SK-N-SH (cell line): ENCODE results near the gene ZNF106. TPM values are rescaled to one million over a fixed set of nuclear protein-coding genes. Genes with fewer than 3 reads are reported as not detected.

Experiments
- CTCF ChIA-PET: fragments of 300-600, 350-600 bp; formaldehyde crosslinking; extraction: SDS; loops from one replicate; lab custom pipeline; 2021; lab: Yijun Ruan, JAX
- POLR2A ChIA-PET: fragments of 350-600 bp; sonication (Branson Sonifier 250); formaldehyde crosslinking; extraction: SDS; loops from one replicate; lab custom pipeline; 2020; ENCODE audit warnings: antibody characterized with exemption, inconsistent platforms; lab: Yijun Ruan, JAX
- DNase-seq: peaks from one replicate; pipeline ENCODE4 v3.0.0; 2012
- H2AFZ ChIP-seq: fragments of 200-600 bp; sonication (generic); 2 replicates; pipeline ENCODE4 v1.8.1; 2016; ENCODE audit warnings: antibody characterized with exemption, mild to moderate bottlenecking, low read depth
- H3F3A ChIP-seq: fragments of 200-600 bp; sonication (generic); replicated peaks from 2 replicates; pipeline ENCODE3; 2016; ENCODE audit warnings: antibody characterized with exemption, mild to moderate bottlenecking; ENCODE audit not compliant: insufficient read depth
- H3K27ac ChIP-seq, 2 experiments: fragments of 200-500 bp in 1 of 2; fragments of 200-600 bp in 1 of 2; sonication (Bioruptor generic) in 1 of 2; sonication (generic), shearing (Covaris generic) in 1 of 2; 2 replicates each; pipeline versions ENCODE4 v1.5.1 to v1.6.1; 2014 to 2016; ENCODE audit warnings: low read depth in 2 of 2, inconsistent platforms in 1 of 2, low read length in 1 of 2, mild to moderate bottlenecking in 1 of 2, mixed read lengths in 1 of 2
- H3K27me3 ChIP-seq: fragments of 200-600 bp; sonication (generic), shearing (Covaris generic); 2 replicates; pipeline ENCODE4 v1.6.1; 2016; ENCODE audit warnings: mixed run types; ENCODE audit not compliant: insufficient read depth
- H3K36me3 ChIP-seq, 2 experiments: fragments of 200-500 bp in 1 of 2; fragments of 200-600 bp in 1 of 2; sonication (Bioruptor generic) in 1 of 2; sonication (generic) in 1 of 2; replicated peaks in 1 of 2; 2 replicates each; pipeline versions ENCODE3 to v1.5.1; 2014 to 2016; ENCODE audit warnings: low read length in 1 of 2, mild to moderate bottlenecking in 1 of 2; ENCODE audit not compliant: insufficient read depth in 2 of 2, control insufficient read depth in 1 of 2
- H3K4me1 ChIP-seq, 2 experiments: fragments of 200-500 bp in 1 of 2; fragments of 200-600 bp in 1 of 2; sonication (Bioruptor generic) in 1 of 2; sonication (generic), shearing (Covaris generic) in 1 of 2; 2 replicates each; pipeline versions ENCODE4 v1.5.1 to v1.6.1; 2014 to 2016; ENCODE audit warnings: low read depth in 1 of 2, low read length in 1 of 2, mixed run types in 1 of 2; ENCODE audit not compliant: insufficient read depth in 2 of 2, control insufficient read depth in 1 of 2
- H3K4me2 ChIP-seq: fragments of 200-600 bp; sonication (generic), shearing (Covaris generic); 2 replicates; pipeline ENCODE4 v1.6.1; 2017; ENCODE audit warnings: mixed run types
- H3K4me3 ChIP-seq, 2 experiments: fragments of 200-500 bp in 1 of 2; fragments of 200-600 bp in 1 of 2; sonication (Bioruptor generic) in 1 of 2; sonication (generic), shearing (Covaris generic) in 1 of 2; 2 replicates each; pipeline versions ENCODE4 v1.5.1 to v1.8.1; 2014 to 2016; ENCODE audit warnings: low read depth in 2 of 2, inconsistent platforms in 1 of 2, low read length in 1 of 2, mild to moderate bottlenecking in 1 of 2, mixed read lengths in 1 of 2, moderate library complexity in 1 of 2
- H3K79me2 ChIP-seq: fragments of 200-600 bp; sonication (generic); 2 replicates; pipeline ENCODE4 v1.8.1; 2017; ENCODE audit warnings: mild to moderate bottlenecking; ENCODE audit not compliant: insufficient read depth
- H3K9ac ChIP-seq: fragments of 200-600 bp; sonication (generic); 2 replicates; pipeline ENCODE4 v1.6.1; 2017; ENCODE audit warnings: mixed run types
- H3K9me2 ChIP-seq: fragments of 200-600 bp; sonication (generic); 2 replicates; pipeline ENCODE4 v1.6.1; 2017; ENCODE audit warnings: mixed run types
- H3K9me3 ChIP-seq: fragments of 200-600 bp; sonication (generic); 2 replicates; pipeline ENCODE4 v1.6.1; 2017; ENCODE audit warnings: mixed run types, mild to moderate bottlenecking, moderate library complexity
- H4K20me1 ChIP-seq: fragments of 200-600 bp; sonication (generic); 2 replicates; pipeline ENCODE4 v1.6.1; 2017; ENCODE audit warnings: mild to moderate bottlenecking, mixed run types; ENCODE audit not compliant: insufficient read depth
- CHD2 ChIP-seq: fragments of 150-350 bp; IDR thresholded peaks from 2 replicates; pipeline ENCODE4 v1.6.1; 2018; ENCODE audit warnings: low read length; ENCODE audit not compliant: partially characterized antibody
- ELF1 ChIP-seq: IDR thresholded peaks from 2 replicates; pipeline ENCODE4 v1.4.0; 2012
- EP300 ChIP-seq, 2 experiments: IDR thresholded peaks; 2 replicates each; pipeline versions ENCODE4 v1.4.0 to v1.6.1; 2012; ENCODE audit warnings: borderline replicate concordance in 1 of 2, low read depth in 1 of 2, low read length in 1 of 2
- FOSL2 ChIP-seq: IDR thresholded peaks from 2 replicates; pipeline ENCODE4 v1.4.0; 2012; ENCODE audit warnings: low read depth, mild to moderate bottlenecking, moderate library complexity, borderline replicate concordance
- FOXM1 ChIP-seq: IDR thresholded peaks from 2 replicates; pipeline ENCODE4 v1.4.0; 2012; ENCODE audit warnings: low read depth, mild to moderate bottlenecking
- GABPA ChIP-seq: IDR thresholded peaks from 2 replicates; pipeline ENCODE4 v1.4.0; 2012; ENCODE audit warnings: low read depth, mild to moderate bottlenecking
- GATA2 ChIP-seq: sonication (generic); formaldehyde crosslinking; IDR thresholded peaks from 2 replicates; pipeline ENCODE4 v1.5.0; 2020; ENCODE audit warnings: mild to moderate bottlenecking, missing genetic modification reagents
- IRF3 ChIP-seq: fragments of 150-350 bp; IDR thresholded peaks from 2 replicates; pipeline ENCODE4 v1.6.1; 2016; ENCODE audit warnings: mild to moderate bottlenecking, low read depth, low read length
- MAX ChIP-seq: IDR thresholded peaks from 2 replicates; pipeline ENCODE4 v1.4.0; 2012; ENCODE audit warnings: low read depth
- MEF2A ChIP-seq: IDR thresholded peaks from 2 replicates; pipeline ENCODE4 v1.4.0; 2012; ENCODE audit warnings: low read depth, borderline replicate concordance
- MXI1 ChIP-seq: IDR thresholded peaks from 2 replicates; pipeline ENCODE4 v1.6.1; 2012; ENCODE audit warnings: mild to moderate bottlenecking, low read depth, low read length, improper control_type of control experiment
- NRF1 ChIP-seq: IDR thresholded peaks from 2 replicates; pipeline ENCODE4 v1.6.1; 2012; ENCODE audit warnings: low read depth, mild to moderate bottlenecking, low read length
- POLR2AphosphoS5 ChIP-seq: IDR thresholded peaks from 2 replicates; pipeline ENCODE4 v1.6.1; 2012; ENCODE audit warnings: low read depth, low read length
- RCOR1 ChIP-seq: fragments of 150-350 bp; IDR thresholded peaks from 2 replicates; pipeline ENCODE4 v1.6.1; 2017; ENCODE audit warnings: antibody characterized with exemption, low read length
- REST ChIP-seq: IDR thresholded peaks from 2 replicates; pipeline ENCODE4 v1.6.1; 2012; ENCODE audit warnings: mild to moderate bottlenecking, low read depth, low read length, moderate library complexity
- RFX5 ChIP-seq: IDR thresholded peaks from 2 replicates; pipeline ENCODE4 v1.6.1; 2012; ENCODE audit warnings: mild to moderate bottlenecking, improper control_type of control experiment, low read length
- RXRA ChIP-seq: IDR thresholded peaks from 2 replicates; pipeline ENCODE4 v1.4.0; 2012; ENCODE audit warnings: low read depth, mild to moderate bottlenecking, borderline replicate concordance
- SIN3A ChIP-seq: IDR thresholded peaks from 2 replicates; pipeline ENCODE4 v1.6.1; 2012; ENCODE audit warnings: low read depth, mild to moderate bottlenecking, low read length, moderate library complexity, borderline replicate concordance
- TAF1 ChIP-seq: IDR thresholded peaks from 2 replicates; pipeline ENCODE4 v1.6.1; 2012; ENCODE audit warnings: low read depth, mild to moderate bottlenecking, low read length, moderate library complexity, borderline replicate concordance
- YY1 ChIP-seq: IDR thresholded peaks from 2 replicates; pipeline ENCODE4 v1.4.0; 2012; ENCODE audit warnings: low read depth, mild to moderate bottlenecking
- ZBTB33 ChIP-seq: IDR thresholded peaks from 2 replicates; pipeline ENCODE4 v1.4.0; 2012; ENCODE audit warnings: low read depth, borderline replicate concordance
- WGBS: methylation state at CpG from one replicate; pipeline ENCODE4 v1.1.6; 2017; ENCODE audit warnings: low lambda C conversion rate; 5-methylcytosine and 5-hydroxymethylcytosine counted together
- polyA plus RNA-seq, 3 experiments: library from polyadenylated mRNA; depleted of rRNA; stranded (reverse); fragments of >200 nt; gene quantifications; 2 replicates each; pipeline ENCODE4 v1.2.3, GENCODE V29; 2012

The ZNF106 gene
- polyA plus RNA-seq, 1 of the 3 experiments (the other 2 are of a cell fraction) = 8.9 TPM

- TF ChIP-seq MEF2A (no peak), RCOR1 (no peak)
These were observed 7.5 kb upstream of the ZNF106 start (continued) for GRCh38 chr15:42498212-42499068.

DNA sequence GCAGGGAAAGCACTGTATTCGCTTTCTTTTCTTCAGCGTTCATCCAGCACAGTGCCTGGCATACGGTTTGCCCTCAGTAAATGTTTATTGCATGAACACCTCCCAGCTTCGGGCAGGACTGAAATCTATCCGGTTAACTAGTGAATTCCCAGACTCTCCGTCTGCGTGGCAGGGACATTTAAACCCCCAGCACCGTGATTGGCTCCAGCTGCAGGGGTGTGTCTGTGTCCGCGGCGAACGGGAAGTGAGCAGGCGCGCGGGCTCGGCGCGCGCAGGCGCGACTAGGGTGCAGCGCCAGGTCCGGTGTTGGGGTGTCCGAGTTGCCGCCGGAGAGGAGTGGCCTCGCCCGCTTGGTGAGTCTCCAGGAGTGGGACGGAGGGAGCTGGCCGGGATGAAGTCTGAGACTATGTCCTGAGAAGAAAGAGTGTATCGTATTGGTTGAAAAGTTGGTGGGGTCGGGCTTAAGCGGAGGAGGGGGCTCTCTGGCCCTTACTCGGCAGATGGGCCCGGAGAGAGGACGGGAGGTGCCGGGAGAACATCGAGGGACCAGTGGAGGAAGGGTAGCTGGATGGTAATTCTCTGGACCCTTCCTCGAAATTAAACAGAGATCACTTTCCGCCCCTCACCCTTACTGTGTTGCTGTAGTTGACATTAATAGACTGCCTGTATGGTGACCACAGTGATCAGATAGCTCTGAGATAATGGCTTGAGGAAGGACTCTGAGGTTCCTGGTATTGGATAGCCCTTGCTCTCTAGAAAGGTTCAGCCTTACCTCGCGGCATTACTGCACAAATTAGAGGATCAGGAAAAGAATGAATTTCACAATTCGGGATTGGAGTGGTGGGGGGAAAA, 4.6 kb upstream of the ZNF106 start, which contains the start of gene SNAP23:
Gene SNAP23 (plus strand): TSS at position 274 of the 852 bp plus-strand sequence. CDS start 16,213 bp downstream, outside the sequence.
- peaks cover 8 to 23% of the 10 kb centered on the region in 2 experiments for H3K4me1 ChIP-seq
- peaks cover 53% of the 10 kb centered on the region for H3K79me2 ChIP-seq
- peak within 1 kb of the TSS; percentile 90 to 99 for H3K27ac ChIP-seq
- no peaks in the 10 kb centered on the region for H3K9me3 ChIP-seq
- ChIA-PET POLR2A (interaction anchor here (0.7 to 1.5 kb wide), 4 partner anchors 12 to 220 kb away, joined by 3 to 6 read pairs (median 5); partner anchors contain the start of genes HAUS2, LRRC57 and STARD9), CTCF (interaction anchor here (0.9 to 1.4 kb wide), 3 partner anchors 9 to 156 kb away, joined by 3 read pairs; no protein-coding TSS in a partner anchor)
- no peaks in the 10 kb centered on the region for H3K27me3 ChIP-seq
- H4K20me1 ChIP-seq = peaks cover 4% of the 10 kb centered on the region; the same call in 1 of the 2 replicates
- peak within 1 kb of the TSS; percentile 73 for H3K4me3 ChIP-seq
- H3K36me3 ChIP-seq = peaks cover 0 to 3% of the 10 kb centered on the region in 2 experiments
- peaks cover 50% of the 10 kb centered on the region for H3F3A ChIP-seq
- DNase-seq = peak; percentile 95
- H3K4me2 ChIP-seq = peak within 1 kb of the TSS; percentile 86
- peak within 1 kb of the TSS; percentile 86 for H3K9ac ChIP-seq
- H3K9me2 ChIP-seq = no peaks in the 10 kb centered on the region
- WGBS = 2% methylated on average over 31 of the region's 43 CpGs
- peak within 1 kb of the TSS; percentile 74 for H2AFZ ChIP-seq
- TF ChIP-seq IRF3 (peak; percentile 27; the same call in 1 of the 2 replicates), SIN3A (peak; percentile 89; the same call in 1 of the 2 replicates), MAX (peak; percentile 71), GABPA (no peak), CHD2 (peak; percentile 75), RFX5 (peak; percentile 53; the same call in 1 of the 2 replicates), EP300 (IDR thresholded peaks at IDR 0.05; ENCODE audit: borderline replicate concordance in 1 of 2, low read depth in 1 of 2, low read length in 1 of 2) (no peak), MXI1 (peak; percentile 94), GATA2 (CRISPR knock-in tag) (peak; percentile 22; the same call in 1 of the 2 replicates), NRF1 (peak; percentile 96), FOSL2 (no peak), RXRA (no peak), POLR2AphosphoS5 (peak; percentile 86), YY1 (no peak), REST (peak; percentile 20; the same call in 1 of the 2 replicates), TAF1 (peak; percentile 65), ELF1 (peak; percentile 52), ZBTB33 (no peak; the same call in 1 of the 2 replicates), FOXM1 (no peak)
